OCI-LY7 (cell line): ENCODE measurements around the gene TDRD9.

Experiments used
- EZH2phosphoT487 ChIP-seq: fragments of 200-600 bp; sonication (generic); IDR thresholded peaks from 2 replicates; pipeline ENCODE4 v1.6.1; 2018; ENCODE audit warnings: low read depth, borderline replicate concordance, mild to moderate bottlenecking, mixed run types, antibody characterized with exemption, low read length, moderate library complexity, mixed read lengths
- TF ChIP-seq, protein P1 (sequence below): fragments of 200-600 bp; sonication (generic); conservative IDR thresholded peaks from 2 replicates; pipeline ENCODE4 v1.5.1; 2014; ENCODE audit warnings: mild to moderate bottlenecking, antibody characterized with exemption, low read length, moderate library complexity, mixed read lengths

GRCh38 chr14:104085032-104085888 lies 157.0 kb downstream of the TDRD9 start, which contains the start of gene ASPG:
- TF ChIP-seq, protein P1, sequence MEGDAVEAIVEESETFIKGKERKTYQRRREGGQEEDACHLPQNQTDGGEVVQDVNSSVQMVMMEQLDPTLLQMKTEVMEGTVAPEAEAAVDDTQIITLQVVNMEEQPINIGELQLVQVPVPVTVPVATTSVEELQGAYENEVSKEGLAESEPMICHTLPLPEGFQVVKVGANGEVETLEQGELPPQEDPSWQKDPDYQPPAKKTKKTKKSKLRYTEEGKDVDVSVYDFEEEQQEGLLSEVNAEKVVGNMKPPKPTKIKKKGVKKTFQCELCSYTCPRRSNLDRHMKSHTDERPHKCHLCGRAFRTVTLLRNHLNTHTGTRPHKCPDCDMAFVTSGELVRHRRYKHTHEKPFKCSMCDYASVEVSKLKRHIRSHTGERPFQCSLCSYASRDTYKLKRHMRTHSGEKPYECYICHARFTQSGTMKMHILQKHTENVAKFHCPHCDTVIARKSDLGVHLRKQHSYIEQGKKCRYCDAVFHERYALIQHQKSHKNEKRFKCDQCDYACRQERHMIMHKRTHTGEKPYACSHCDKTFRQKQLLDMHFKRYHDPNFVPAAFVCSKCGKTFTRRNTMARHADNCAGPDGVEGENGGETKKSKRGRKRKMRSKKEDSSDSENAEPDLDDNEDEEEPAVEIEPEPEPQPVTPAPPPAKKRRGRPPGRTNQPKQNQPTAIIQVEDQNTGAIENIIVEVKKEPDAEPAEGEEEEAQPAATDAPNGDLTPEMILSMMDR = no peak
- no peak for TF ChIP-seq EZH2phosphoT487
